Stimulated activated naive CD8-positive, alpha-beta T cell treated with anti-CD3 and anti-CD28 coated beads, Interleukin-15, Interleukin-2, amounts not matched to agents 100 ng/mL and 50 ng/mL, for 24 hours (primary cell): ENCODE data around the gene PPP4R3A.
"Not testable (repeated sequence)": the region's sequence is repeated elsewhere in the genome, so short reads cannot be mapped to it uniquely, and the experiment has no call there.

ENCODE experiments used
- H3K27ac Mint-ChIP-seq: one replicate; pipeline ENCODE4 v1.8.0; 2021; ENCODE audit warnings: mild to moderate bottlenecking, mixed read lengths
- H3K27me3 Mint-ChIP-seq: one replicate; pipeline ENCODE4 v1.8.0; 2021; ENCODE audit warnings: mixed read lengths
- H3K36me3 Mint-ChIP-seq: one replicate; pipeline ENCODE4 v1.8.0; 2021; ENCODE audit warnings: low read depth, mixed read lengths
- H3K4me1 Mint-ChIP-seq: one replicate; pipeline ENCODE4 v1.8.0; 2021; ENCODE audit warnings: low read depth, mixed read lengths
- H3K4me3 Mint-ChIP-seq: one replicate; pipeline ENCODE4 v1.8.0; 2021; ENCODE audit warnings: mild to moderate bottlenecking, mixed read lengths
- H3K9me3 Mint-ChIP-seq: one replicate; pipeline ENCODE4 v1.8.0; 2021; ENCODE audit warnings: mixed read lengths

The PPP4R3A gene

DNA sequence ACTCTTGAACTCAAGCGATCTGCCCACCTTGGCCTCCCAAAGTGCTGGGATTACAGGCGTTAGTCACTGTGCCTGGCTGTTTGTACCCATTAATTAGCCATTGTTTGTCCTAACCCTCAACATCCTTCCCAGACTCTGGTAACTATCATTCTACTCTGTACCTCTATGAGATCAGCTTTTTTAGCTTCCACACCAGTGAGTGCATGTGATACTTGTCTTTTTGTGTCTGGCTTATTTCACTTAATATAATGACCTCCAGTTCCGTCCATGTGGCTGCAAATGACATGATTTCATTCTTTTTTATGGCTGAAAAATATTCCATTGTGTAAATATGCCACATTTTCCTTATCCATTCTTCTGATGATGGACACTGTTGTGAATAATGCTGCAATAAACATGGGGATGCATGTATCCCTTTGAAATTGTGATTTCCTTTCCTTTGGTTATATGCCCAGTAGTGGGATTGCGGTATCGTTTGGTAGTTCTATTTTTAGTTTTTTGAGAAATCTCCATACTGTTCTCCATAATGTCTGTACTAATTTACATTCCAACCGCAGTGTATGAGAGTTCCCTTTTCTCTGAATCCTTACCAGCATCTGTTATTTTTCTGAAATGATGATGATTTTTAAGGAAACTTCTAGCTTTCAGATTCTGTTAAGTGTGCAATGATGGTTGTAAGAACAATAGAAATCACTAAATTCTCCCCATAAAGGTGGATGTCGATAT is 6.7 kb upstream of the PPP4R3A start:
- Mint-ChIP-seq H3K4me3 (no peak overlapping the region), H3K27me3 (peaks cover 4% of the 10 kb centered on the region), H3K36me3 (no peaks in the 10 kb centered on the region), H3K9me3 (no peaks in the 10 kb centered on the region), H3K27ac (no peak overlapping the region), H3K4me1 (no peaks in the 10 kb centered on the region)

DNA sequence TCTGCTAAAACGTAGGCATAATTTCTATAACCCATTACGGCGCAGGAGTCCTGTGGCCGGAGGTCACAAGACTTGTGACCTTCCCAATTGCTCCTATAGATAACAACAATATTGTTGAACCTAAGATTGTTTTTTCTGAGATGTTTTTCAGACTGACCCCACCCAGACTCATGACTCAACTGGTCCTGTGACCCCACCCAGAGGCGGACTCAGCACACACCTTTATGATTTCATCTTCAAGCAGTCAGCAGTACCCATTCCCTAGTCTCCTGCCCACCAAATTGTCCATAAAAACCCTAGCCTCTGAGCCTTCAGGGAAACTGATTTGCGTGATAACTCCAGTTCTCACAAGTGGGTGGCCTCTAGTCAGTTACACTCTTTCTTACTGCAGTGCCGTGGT is 5.9 kb upstream of the PPP4R3A start:
- Mint-ChIP-seq H3K4me3 (no peak overlapping the region), H3K27ac (no peak overlapping the region), H3K27me3 (peaks cover 4% of the 10 kb centered on the region), H3K9me3 (no peaks in the 10 kb centered on the region), H3K36me3 (no peaks in the 10 kb centered on the region), H3K4me1 (peaks cover 4% of the 10 kb centered on the region)

DNA sequence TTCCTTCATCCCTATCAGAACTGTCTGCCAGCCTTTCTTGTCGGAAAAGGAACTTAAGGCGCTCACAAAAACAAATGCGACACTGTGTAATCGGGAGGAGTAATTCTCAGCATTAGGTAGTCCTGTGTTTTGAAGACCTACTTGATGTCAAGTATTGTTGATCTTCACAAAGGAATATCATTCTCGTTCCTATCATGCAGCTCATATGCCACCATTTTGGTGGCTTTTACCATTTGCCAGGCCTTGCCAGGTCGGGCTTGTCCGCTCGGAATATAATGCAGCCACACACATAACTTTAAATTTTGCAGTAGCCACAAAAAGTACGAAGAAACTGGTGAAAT is 903 bp upstream of the PPP4R3A start:
- Mint-ChIP-seq H3K36me3 (peaks cover 27% of the 10 kb centered on the region), H3K9me3 (no peaks in the 10 kb centered on the region), H3K27me3 (no peaks in the 10 kb centered on the region), H3K4me1 (peaks cover 25% of the 10 kb centered on the region), H3K4me3 (peak overlapping the region; percentile 93), H3K27ac (peak overlapping the region; percentile 100)

DNA sequence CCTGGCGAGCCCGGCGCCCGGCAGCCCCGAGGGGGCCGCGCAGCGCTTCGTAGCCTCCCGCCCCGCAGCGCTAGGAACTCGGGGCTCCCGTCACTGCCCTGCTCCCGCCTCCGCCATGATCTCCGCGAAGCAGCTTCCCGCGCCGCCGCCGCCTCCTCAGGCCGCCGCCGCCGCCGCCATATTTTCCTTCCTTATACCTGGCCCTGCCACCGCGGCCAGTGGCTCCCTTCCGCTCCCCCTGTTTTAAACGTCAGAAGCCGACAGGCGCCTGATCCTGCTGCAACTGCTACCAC is 286 bp downstream of the PPP4R3A start:
- Mint-ChIP-seq H3K27ac (peak overlapping the region; percentile 100), H3K27me3 (no peaks in the 10 kb centered on the region), H3K4me3 (peak overlapping the region; percentile 93), H3K9me3 (no peaks in the 10 kb centered on the region), H3K36me3 (peaks cover 38% of the 10 kb centered on the region), H3K4me1 (peaks cover 37% of the 10 kb centered on the region)

DNA sequence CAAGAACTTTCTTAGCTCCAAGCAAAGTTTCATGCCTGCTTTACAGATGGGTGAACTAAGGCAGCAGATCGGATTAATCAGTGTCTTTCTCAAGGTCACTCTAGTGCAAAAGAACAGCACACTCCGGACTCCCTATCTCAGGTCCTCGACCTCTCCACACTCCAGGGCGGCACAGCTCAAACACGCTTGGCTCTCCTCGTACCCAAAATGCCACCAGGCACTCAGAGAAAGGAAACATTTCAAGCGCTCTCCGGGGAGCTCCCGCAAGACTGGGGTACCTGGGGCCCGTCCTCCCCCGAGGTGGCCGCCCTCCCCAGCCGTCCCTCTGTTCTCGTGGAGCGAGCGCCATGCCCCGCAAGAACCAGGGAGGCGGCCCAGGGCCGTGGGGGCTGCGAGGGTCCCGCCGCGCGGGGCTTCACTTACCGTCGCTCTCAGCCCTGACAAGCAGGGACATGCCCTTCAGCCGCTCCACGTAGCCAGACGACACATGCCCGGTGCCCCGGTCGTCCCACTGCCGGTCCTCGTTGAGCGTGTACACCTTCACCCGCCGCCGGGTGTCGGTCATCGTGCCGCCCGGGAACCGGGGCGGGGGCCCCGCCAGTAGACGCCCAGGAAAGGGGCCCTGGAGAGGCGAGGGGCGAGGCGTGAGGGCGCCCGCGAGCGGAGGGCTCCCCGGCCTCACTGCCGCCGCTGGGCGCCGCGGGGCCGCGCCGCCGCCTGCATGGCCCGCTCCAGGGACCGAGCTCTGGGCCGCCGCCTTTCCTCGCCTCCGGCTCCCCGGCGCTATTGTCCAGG is 830 bp downstream of the PPP4R3A start:
- peak overlapping the region; percentile 98 for H3K27ac Mint-ChIP-seq
- H3K4me3 Mint-ChIP-seq = peak overlapping the region; percentile 99
- peaks cover 42% of the 10 kb centered on the region for H3K4me1 Mint-ChIP-seq
- no peaks in the 10 kb centered on the region for H3K9me3 Mint-ChIP-seq
- H3K27me3 Mint-ChIP-seq = no peaks in the 10 kb centered on the region
- H3K36me3 Mint-ChIP-seq = peaks cover 42% of the 10 kb centered on the region

DNA sequence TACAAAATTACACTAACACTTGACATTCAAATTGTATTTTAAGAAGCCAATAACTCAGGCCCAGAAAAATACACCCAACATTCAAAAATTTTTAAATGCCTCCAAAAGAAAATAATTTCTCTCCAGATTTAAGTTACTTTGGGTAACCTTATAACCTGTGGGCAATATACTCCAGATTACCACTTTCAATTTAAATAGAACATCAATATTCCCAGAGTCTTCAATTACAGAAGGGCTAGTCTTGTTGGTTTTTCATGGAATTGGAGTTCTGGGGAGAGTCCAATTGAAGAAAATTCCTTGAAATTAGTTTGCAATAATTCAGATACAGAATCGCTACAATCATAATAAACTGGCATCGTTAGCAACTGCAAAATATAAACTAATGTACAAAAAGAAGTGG is 2.0 kb downstream of the PPP4R3A start:
- peak overlapping the region; percentile 99 for H3K4me3 Mint-ChIP-seq
- no peaks in the 10 kb centered on the region for H3K27me3 Mint-ChIP-seq
- H3K36me3 Mint-ChIP-seq = peaks cover 50% of the 10 kb centered on the region
- no peaks in the 10 kb centered on the region for H3K9me3 Mint-ChIP-seq
- peaks cover 50% of the 10 kb centered on the region for H3K4me1 Mint-ChIP-seq
- peak overlapping the region; percentile 98 for H3K27ac Mint-ChIP-seq

DNA sequence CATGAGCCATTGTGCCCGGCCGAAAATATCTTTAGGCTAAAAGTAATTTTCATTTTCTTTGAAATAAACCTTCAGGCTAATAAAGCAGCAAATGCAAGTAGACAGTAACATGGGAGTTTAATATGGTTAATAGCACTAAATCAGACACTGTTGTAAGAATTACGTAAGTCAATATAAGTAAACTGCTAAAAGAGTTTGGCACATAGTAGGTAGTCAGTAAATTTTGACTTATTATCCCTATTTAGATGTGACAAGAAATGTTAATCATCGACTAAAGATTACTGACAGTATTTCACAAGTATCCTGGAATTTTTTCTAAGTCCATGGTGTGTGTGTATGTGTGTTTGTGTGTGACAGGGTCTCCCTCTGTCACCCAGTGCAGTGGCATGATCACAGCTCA is 3.9 kb downstream of the PPP4R3A start:
- no peaks in the 10 kb centered on the region for H3K9me3 Mint-ChIP-seq

DNA sequence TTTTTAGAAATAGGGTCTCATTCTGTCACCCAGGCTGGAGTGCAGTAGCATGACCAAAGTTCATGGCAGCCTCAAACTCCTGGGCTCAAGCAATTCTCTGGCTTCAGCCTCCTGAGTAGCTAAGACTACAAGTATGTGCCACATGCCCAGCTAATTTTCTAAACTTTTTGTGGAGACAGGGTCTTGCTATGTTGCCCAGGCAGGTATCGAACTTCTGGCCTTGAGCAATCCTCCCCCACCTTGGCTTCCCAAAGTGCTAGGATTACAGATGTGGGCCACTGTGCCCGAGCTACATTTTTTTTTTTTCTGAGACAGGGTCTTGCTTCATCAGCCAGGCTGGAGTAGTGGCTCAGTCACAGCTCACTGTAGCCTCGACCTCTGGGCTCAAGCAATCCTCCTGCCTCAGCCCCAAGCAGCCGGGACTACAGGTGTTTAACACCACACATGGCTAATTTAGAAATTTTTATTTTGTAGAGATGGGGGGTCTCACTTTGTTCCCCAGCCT is 7.1 kb downstream of the PPP4R3A start:
- peaks cover 81% of the 10 kb centered on the region for H3K4me1 Mint-ChIP-seq
- H3K27ac Mint-ChIP-seq = no peak overlapping the region
- no peaks in the 10 kb centered on the region for H3K27me3 Mint-ChIP-seq
- no peak overlapping the region for H3K4me3 Mint-ChIP-seq
- peaks cover 69% of the 10 kb centered on the region for H3K36me3 Mint-ChIP-seq
- no peaks in the 10 kb centered on the region for H3K9me3 Mint-ChIP-seq

More for the DNA sequence above, 3.9 kb downstream of the PPP4R3A start:
- H3K27me3 Mint-ChIP-seq = no peaks in the 10 kb centered on the region
- peaks cover 66% of the 10 kb centered on the region for H3K4me1 Mint-ChIP-seq
- H3K27ac Mint-ChIP-seq = peak overlapping the region; percentile 47
- peaks cover 62% of the 10 kb centered on the region for H3K36me3 Mint-ChIP-seq
- H3K4me3 Mint-ChIP-seq = peak overlapping the region; percentile 58

DNA sequence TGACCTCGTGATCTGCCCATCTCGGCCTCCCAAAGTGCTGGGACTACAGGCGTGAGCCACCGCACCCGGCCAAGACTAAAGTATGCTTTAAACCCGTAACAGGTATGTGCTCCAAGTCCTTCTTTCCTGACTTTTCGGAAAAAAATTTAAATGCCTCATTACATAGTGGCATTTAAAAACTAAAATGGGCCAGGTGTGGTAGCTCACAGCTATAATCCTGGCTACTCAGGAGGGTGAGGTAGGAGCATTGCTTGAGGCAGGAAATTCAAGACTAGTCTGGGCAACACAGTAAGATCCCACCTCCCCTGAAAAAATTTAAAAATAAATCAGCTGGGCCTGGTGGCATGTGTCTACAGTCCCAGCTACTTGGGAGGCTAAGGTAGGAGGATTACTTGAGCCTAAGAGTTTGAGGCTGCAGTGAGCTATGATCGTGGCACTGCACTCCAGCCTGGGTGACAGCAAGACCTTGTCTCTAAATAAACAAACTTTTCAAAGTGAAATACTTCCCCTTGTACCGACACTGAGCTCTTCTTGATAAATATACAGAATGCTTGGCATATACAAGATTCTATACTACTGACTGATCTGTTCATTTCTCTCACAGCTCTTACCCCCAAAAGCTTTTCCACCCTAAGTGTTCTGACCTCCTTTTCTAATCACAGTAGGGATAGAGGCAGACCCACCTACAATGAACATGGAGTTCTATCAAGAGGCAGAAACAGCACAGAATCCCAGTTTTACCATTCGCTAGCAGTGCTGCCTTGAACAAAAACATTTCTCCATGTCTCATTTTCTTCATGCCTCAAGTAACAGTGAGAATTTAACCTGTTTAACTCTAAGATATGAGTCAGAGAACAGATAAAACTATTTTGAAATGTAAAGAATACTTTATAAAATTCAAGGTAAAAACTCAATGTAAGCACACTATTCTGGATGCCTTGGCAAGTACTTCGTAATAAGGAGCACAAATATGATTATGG is 7.9 kb downstream of the PPP4R3A start:
- Mint-ChIP-seq H3K4me1 (peaks cover 85% of the 10 kb centered on the region), H3K9me3 (no peaks in the 10 kb centered on the region), H3K27ac (no peak overlapping the region), H3K4me3 (no peak overlapping the region), H3K36me3 (peaks cover 72% of the 10 kb centered on the region), H3K27me3 (no peaks in the 10 kb centered on the region)

DNA sequence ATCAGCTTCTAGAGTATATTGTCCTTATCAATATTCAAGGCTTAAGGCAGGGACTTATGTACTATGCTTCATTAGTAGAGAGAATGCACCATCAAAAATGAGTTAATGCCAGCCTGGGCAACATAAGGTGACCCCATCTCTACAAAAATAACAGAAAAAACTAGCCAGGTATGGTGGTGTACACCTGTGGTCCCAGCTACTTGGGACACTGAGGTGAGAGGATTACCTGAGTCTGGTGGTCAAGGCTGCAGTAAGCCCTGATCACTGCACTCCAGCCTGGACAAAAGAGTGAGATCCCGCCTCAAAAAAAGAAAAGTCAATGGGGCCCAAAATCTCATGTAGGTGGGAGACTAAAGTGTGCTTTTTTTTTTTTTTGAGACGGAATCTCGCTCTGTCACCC is 8.8 kb downstream of the PPP4R3A start:
- no peaks in the 10 kb centered on the region for H3K27me3 Mint-ChIP-seq
- H3K4me3 Mint-ChIP-seq = no peak overlapping the region
- peaks cover 88% of the 10 kb centered on the region for H3K4me1 Mint-ChIP-seq
- peaks cover 75% of the 10 kb centered on the region for H3K36me3 Mint-ChIP-seq
- H3K27ac Mint-ChIP-seq = no peak overlapping the region
- no peaks in the 10 kb centered on the region for H3K9me3 Mint-ChIP-seq

DNA sequence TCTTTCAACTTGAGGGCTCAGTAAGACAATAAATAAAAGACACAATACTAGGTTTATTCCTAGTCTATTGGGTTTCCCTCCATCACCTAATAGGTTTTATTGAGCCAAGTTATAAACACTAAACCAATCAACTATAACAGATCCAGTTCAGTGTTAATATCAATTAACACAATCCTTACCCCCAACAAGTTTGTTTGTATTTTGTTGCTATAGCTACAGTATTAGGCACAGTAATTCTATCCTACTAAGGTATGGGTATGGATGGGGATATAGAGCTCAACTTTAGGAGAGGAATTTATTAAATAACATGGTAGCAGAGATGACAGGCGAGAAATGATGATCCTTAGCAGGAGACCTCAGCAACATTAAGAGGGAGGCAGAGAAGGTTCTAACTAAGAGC is 13.3 kb downstream of the PPP4R3A start:
- Mint-ChIP-seq H3K4me1 (peaks cover 85% of the 10 kb centered on the region), H3K27me3 (no peaks in the 10 kb centered on the region), H3K36me3 (peaks cover 67% of the 10 kb centered on the region), H3K4me3 (peak overlapping the region; percentile 0), H3K9me3 (no peaks in the 10 kb centered on the region), H3K27ac (peak overlapping the region; percentile 83)

DNA sequence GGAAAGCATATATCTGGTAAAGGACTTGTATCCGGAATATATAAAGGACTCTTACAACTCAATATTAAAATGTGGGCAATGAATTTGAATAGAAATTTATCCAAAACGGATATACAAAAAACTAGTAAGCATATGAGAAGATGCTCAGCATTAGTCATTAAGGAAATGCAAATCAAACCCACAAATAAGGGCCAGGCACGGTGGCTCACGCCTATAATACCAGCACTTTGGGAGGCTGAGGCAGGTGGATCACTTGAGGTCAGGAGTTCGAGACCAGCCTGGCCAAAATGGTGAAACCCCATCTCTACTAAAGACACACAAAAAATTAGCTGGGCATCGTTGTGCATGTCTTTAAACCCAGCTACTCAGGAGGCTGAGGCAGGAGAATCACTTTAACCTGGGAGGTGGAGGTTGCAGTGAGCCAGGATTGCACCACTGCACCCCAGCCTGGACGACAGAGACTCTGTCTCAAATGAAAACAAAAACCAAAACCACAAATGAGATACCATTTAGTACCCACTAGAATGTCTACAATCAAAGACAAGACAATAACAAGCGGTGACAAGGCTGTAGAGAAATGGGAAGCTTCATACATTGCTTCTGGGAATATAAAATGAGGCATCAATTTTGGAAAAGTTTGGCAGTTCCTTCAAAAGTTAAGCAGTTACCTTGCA is 15.6 kb downstream of the PPP4R3A start:
- peak overlapping the region; percentile 84 for H3K27ac Mint-ChIP-seq
- H3K9me3 Mint-ChIP-seq, H3K27me3 Mint-ChIP-seq: not testable (repeated sequence)
- peak overlapping the region; percentile 51 for H3K4me3 Mint-ChIP-seq
- H3K4me1 Mint-ChIP-seq = peaks cover 76% of the 10 kb centered on the region
- peaks cover 58% of the 10 kb centered on the region for H3K36me3 Mint-ChIP-seq

DNA sequence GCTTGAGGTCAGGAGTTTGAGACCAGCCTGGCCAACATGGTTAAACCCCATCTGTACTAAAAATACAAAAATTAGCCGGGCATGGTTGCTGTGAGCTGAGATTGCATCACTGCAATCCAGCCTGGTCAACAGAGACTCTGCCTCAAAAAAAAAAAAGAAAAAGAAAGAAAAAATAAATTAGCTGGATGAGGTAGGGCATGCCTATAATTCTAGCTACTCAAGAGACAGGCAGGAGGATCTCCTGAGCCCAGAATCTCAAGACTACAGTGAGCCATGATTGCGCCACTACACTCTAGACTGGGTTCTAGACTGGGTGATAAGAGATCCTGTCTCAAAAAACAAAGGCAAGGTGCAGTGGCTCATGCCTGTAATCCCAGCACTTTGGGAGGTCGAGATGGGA is 16.9 kb downstream of the PPP4R3A start:
- Mint-ChIP-seq H3K36me3 (peaks cover 59% of the 10 kb centered on the region), H3K4me1 (peaks cover 68% of the 10 kb centered on the region), H3K27me3 (no peaks in the 10 kb centered on the region), H3K9me3 (no peaks in the 10 kb centered on the region), H3K4me3 (no peak overlapping the region), H3K27ac (no peak overlapping the region)

DNA sequence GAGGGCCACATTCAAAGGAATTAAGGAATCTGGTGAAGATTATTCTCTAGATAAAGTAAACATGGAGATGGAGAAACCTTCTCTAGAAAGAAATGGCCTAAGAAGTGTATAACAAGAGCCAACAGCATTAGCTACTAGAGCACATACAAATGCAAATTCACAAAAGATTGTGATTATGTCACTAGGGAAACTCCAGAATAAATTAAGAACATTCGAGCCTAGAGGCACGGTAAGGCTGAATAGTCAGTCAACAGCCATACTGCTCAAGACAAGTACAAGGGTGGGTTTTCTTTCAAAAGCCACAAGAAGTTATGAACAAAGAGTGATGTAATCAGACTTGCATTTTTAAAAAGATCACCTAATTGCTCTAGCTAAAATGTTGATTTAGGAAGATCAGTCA is 25.4 kb downstream of the PPP4R3A start:
- no peaks in the 10 kb centered on the region for H3K9me3 Mint-ChIP-seq
- H3K4me3 Mint-ChIP-seq = no peak overlapping the region
- H3K27me3 Mint-ChIP-seq = no peaks in the 10 kb centered on the region
- H3K4me1 Mint-ChIP-seq = peaks cover 50% of the 10 kb centered on the region
- H3K36me3 Mint-ChIP-seq = peaks cover 87% of the 10 kb centered on the region
- H3K27ac Mint-ChIP-seq = peak overlapping the region; percentile 78
